Psoas muscle (tissue), 8 donors: ENCODE measurements around the gene SULF2. TPM values are rescaled to one million over a fixed set of nuclear protein-coding genes. Genes with fewer than 3 reads are reported as not detected.

Experiments
- ATAC-seq, 4 donors: fragments of 200-7000 bp; cut with Tn5 transposase; one replicate each; pipeline ENCODE4 v1.9.1; 2020; ENCODE audit warnings: moderate library complexity in 3 of 4, mild to moderate bottlenecking in 2 of 4
- DNase-seq, 2 donors: peaks; one replicate each; pipeline ENCODE4 v3.0.0-alpha.2; 2020
- H3K27ac ChIP-seq: fragments of 200-600 bp; one replicate; pipeline ENCODE4 v1.8.0; 2022
- H3K27me3 ChIP-seq, 3 donors: fragments of 200-600 bp in 1 of 3; one replicate each; pipeline versions ENCODE4 v1.6.1 to v1.8.0; 2013 to 2022; ENCODE audit warnings: low read length in 2 of 3, mild to moderate bottlenecking in 2 of 3, moderate library complexity in 1 of 3; ENCODE audit not compliant: insufficient read depth in 3 of 3
- H3K36me3 ChIP-seq, 2 donors: fragments of 200-600 bp in 1 of 2; one replicate each; pipeline versions ENCODE4 v1.6.1 to v1.8.0; 2013 to 2022; ENCODE audit warnings: low read depth in 1 of 2, mild to moderate bottlenecking in 1 of 2, moderate library complexity in 1 of 2; ENCODE audit not compliant: insufficient read depth in 1 of 2
- H3K4me1 ChIP-seq: fragments of 200-600 bp; one replicate; pipeline ENCODE4 v1.8.0; 2022
- H3K4me3 ChIP-seq: fragments of 200-600 bp; one replicate; pipeline ENCODE4 v1.8.0; 2022; ENCODE audit warnings: mild to moderate bottlenecking
- H3K9me3 ChIP-seq: fragments of 200-600 bp; one replicate; pipeline ENCODE4 v1.8.0; 2022
- WGBS, 3 donors: extraction: QIAGEN DNeasy Blood & Tissue Kit; methylation state at CpG; one replicate each; pipeline versions ENCODE4 v1.1.6 to v1.1.7; 2013; 5-methylcytosine and 5-hydroxymethylcytosine counted together
- intact Hi-C, 2 donors: fragments of 100-400 bp; cut with DNase I; formaldehyde crosslinking; loops; one replicate each; pipeline versions ENCODE4 v1.11.0 to v1.14.2; 2022
- polyA plus RNA-seq, 3 donors: library from polyadenylated mRNA; stranded (reverse); fragments of 200-250 nt; gene quantifications; one replicate each; pipeline ENCODE4 v1.2.3, GENCODE V29; 2013
- total RNA-seq, 4 donors: library from RNA; stranded (reverse); fragmentation: NEBNext Ultra II Directional in 2 of 4; extraction: Animal tissue kit (Norgen Biotek cat#: 25700) in 2 of 4; gene quantifications; one replicate each; pipeline versions ENCODE4 v1.2.1 to v1.2.4, GENCODE V29; 2021 to 2023
- TF ChIP-seq, protein P1 (sequence below): fragments of 200-600 bp; IDR thresholded peaks from one replicate; pipeline ENCODE4 v1.8.0; 2022; ENCODE audit warnings: antibody characterized with exemption
- donor health status: healthy with polysubstance abuse.
- donor health status: DM: no; HTN: no; CAD: no; lungs with moderate emphysema.
- donor health status: Bipolar disorder and iron deficiency.
- donor health status: healthy.
- donor health status: DM: yes; HTN: yes; CAD: no.
- donor health status: DM: no; HTN: no; CAD: no.
- donor health status: DM: no; HTN: no; CAD: no.
- donor health status: DM: yes; HTN: yes; CAD: no.

Gene SULF2
- total and polyA plus RNA-seq, 7 donors = 5.3 to 23.3 (median 11.6) TPM

DNA sequence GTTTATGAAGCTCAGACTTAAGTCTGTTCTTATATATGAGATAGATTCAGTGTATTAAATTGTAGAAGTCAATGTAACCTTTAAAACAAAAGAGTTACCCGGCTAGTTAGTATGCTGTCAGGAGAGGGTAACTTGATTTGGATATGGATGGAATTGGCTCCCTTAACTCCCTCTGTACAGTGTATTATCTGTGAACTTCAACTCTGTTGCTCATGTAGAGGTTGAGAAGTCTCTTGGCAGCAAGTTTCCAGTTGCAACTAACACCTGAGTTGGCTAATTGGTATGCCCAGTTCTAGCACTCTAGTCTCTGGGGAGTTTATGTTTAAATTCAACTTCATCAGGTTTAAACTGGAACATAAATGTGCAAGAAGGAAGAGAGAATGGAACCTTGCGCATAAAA is 172.6 kb downstream of the SULF2 start:
- Histone ChIP-seq H3K9me3 (no peaks in the 10 kb centered on the region), H3K27ac (no peak overlapping the region), H3K27me3 (no peaks in the 10 kb centered on the region), H3K4me1 (peaks cover 34% of the 10 kb centered on the region), H3K36me3 (no peaks in the 10 kb centered on the region), H3K4me3 (no peak overlapping the region)
- DNase-seq (no peak), ATAC-seq (peak in 2 of 4 donors; percentile 48 to 66)
- intact Hi-C loops = no loop called here
- TF ChIP-seq, protein P1, sequence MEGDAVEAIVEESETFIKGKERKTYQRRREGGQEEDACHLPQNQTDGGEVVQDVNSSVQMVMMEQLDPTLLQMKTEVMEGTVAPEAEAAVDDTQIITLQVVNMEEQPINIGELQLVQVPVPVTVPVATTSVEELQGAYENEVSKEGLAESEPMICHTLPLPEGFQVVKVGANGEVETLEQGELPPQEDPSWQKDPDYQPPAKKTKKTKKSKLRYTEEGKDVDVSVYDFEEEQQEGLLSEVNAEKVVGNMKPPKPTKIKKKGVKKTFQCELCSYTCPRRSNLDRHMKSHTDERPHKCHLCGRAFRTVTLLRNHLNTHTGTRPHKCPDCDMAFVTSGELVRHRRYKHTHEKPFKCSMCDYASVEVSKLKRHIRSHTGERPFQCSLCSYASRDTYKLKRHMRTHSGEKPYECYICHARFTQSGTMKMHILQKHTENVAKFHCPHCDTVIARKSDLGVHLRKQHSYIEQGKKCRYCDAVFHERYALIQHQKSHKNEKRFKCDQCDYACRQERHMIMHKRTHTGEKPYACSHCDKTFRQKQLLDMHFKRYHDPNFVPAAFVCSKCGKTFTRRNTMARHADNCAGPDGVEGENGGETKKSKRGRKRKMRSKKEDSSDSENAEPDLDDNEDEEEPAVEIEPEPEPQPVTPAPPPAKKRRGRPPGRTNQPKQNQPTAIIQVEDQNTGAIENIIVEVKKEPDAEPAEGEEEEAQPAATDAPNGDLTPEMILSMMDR = no peak
- 80 to 88% (median 87%) methylated on average over 2 of the region's 2 CpGs for WGBS, 3 donors

DNA sequence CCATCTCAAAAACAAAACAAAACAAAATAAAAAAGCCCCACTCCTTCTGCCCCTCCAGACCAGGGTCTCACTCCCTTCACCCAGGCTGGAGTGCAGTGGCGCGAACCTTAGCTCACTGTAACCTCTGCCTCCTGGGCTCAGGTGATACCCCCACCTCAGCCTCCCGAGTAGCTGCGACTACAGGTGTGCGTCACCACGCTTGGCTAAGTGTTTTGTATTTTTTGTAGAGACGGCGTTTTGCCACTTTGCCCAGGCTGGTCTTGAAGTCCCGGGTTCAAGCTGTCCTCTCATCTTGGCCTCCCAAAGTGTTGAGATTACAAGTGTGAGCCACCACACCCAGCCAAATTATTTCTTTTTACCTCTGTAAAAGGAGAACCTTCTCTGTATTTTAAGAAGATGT is 173.5 kb downstream of the SULF2 start:
- DNase-seq (no peak), ATAC-seq (no peak)
- TF ChIP-seq, protein P1 = no peak
- H3K4me3 ChIP-seq = no peak overlapping the region
- no peaks in the 10 kb centered on the region for H3K27me3 ChIP-seq
- 98 to 99% (median 99%) methylated on average over 9 of the region's 9 CpGs for WGBS, 3 donors
- H3K36me3 ChIP-seq = no peaks in the 10 kb centered on the region
- no peaks in the 10 kb centered on the region for H3K9me3 ChIP-seq
- intact Hi-C loops = no loop called here
- no peak overlapping the region for H3K27ac ChIP-seq
- H3K4me1 ChIP-seq = peaks cover 33% of the 10 kb centered on the region

DNA sequence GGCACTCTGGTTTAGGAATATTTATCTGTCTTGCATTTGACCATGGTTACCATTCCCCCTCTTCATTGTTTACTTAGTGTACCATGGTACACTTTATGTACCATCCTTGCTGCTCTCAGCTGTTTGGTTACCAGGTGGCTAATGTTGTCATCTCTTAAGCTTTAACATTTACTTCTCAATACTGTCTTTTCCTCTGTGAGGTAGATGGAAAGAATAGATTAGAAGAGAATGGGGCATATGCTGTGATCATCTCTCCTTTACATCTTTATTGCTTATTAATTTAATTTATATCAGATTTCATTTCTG is 174.4 kb downstream of the SULF2 start:
- H3K27me3 ChIP-seq = no peaks in the 10 kb centered on the region
- H3K9me3 ChIP-seq = no peaks in the 10 kb centered on the region
- no peaks in the 10 kb centered on the region for H3K36me3 ChIP-seq
- no peak overlapping the region for H3K27ac ChIP-seq
- TF ChIP-seq, protein P1 = no peak
- H3K4me1 ChIP-seq = peaks cover 27% of the 10 kb centered on the region
- intact Hi-C loops = no loop called here
- DNase-seq = no peak
- ATAC-seq = no peak
- no peak overlapping the region for H3K4me3 ChIP-seq

DNA sequence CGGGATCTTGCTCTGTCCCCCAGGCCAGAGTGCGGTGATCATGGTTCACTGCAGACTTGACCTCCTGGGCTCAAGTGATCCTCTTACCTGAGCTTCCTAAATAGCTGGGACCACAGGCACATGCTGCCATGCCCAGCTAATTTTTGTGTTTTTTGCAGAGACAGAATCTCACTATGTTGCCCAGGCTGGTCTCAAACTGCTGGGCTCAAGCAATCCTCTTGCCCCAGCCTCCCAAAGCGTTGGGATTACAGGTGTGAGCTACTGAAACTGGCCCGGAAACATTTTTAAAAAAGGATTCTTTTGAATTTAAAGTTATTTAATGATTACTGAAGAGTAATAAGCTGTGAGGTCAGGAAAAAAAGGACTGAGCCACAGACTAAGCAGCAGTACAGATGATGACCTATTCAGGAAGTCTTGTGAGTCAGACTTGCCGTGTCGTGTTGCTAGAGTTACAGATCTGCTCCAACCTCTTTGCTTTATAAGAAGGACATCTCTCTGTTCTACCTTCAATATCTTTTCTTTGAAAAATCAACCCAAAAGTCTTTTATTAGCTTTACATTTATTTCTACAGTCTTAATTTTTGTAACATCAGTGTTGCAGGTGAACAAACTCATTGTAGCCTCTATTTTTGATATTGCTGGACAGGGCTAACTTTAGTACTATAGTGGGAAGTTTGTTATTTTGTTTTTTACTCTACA is 174.9 kb downstream of the SULF2 start:
- Histone ChIP-seq H3K4me3 (no peak overlapping the region), H3K36me3 (no peaks in the 10 kb centered on the region), H3K4me1 (peaks cover 27% of the 10 kb centered on the region), H3K27me3 (no peaks in the 10 kb centered on the region), H3K9me3 (no peaks in the 10 kb centered on the region), H3K27ac (peak overlapping the region; percentile 56)
- DNase-seq (no peak), ATAC-seq (peak; percentile 76 to 84 (median 82))
- TF ChIP-seq, protein P1 = no peak
- intact Hi-C loops = no loop called here
- WGBS, 3 donors = 63 to 71% (median 70%) methylated on average over 6 of the region's 6 CpGs

DNA sequence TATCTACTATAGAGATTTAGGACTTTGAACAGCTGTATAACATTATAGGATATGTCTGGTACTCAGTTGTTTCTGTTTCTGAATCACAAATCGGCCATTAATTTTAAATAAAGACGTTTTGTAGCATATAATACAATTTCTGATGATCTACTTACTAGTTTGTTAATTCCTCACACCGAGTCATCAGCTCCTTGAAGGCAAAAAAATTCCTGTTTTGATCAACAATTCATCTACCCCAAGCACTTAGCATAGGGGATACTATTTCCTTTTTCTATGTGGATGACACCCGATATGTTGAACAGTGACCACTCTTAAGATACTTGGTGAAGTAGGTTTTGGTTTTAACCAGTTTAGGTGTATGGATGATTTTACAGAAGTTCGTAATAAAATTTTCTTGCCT is 176.3 kb downstream of the SULF2 start:
- Histone ChIP-seq H3K27ac (no peak overlapping the region), H3K4me3 (no peak overlapping the region), H3K27me3 (no peaks in the 10 kb centered on the region), H3K36me3 (no peaks in the 10 kb centered on the region), H3K4me1 (peaks cover 19% of the 10 kb centered on the region), H3K9me3 (no peaks in the 10 kb centered on the region)
- DNase-seq (no peak), ATAC-seq (no peak)
- TF ChIP-seq, protein P1 = no peak
- intact Hi-C loops = no loop called here
- whole genome bisulfite sequencing, 3 donors = 86 to 88% (median 88%) methylated on average over 5 of the region's 5 CpGs
